GM12872 (cell line): Measurements from ENCODE around the gene CAND1.

Experiments used
- CTCF ChIP-seq: IDR thresholded peaks from 3 replicates; pipeline ENCODE4 v1.5.1; 2011; ENCODE audit warnings: low read depth, mild to moderate bottlenecking, low read length, moderate library complexity; ENCODE audit not compliant: insufficient read depth

The CAND1 gene

GRCh38 chr12:67245571-67245970 lies 23.6 kb upstream of the CAND1 start:
- no peak for TF ChIP-seq CTCF

- no peak for TF ChIP-seq CTCF
Observed at GRCh38 chr12:67251012-67251411, 18.1 kb upstream of the CAND1 start.

GRCh38 chr12:67254372-67255026 lies 14.7 kb upstream of the CAND1 start:
- TF ChIP-seq CTCF, result no peak

- no peak for TF ChIP-seq CTCF
Observed at GRCh38 chr12:67256649-67257048, 12.5 kb upstream of the CAND1 start.

GRCh38 chr12:67263471-67263870 lies 5.7 kb upstream of the CAND1 start:
- TF ChIP-seq CTCF, result no peak

- no peak for TF ChIP-seq CTCF
Observed at GRCh38 chr12:67268335-67268895, 743 bp upstream of the CAND1 start.

GRCh38 chr12:67269633-67270573 lies 745 bp downstream of the CAND1 start:
- TF ChIP-seq CTCF, result no peak
